Measurements from ENCODE around the gene ANP32A. TPM values are rescaled to one million over a fixed set of nuclear protein-coding genes. Genes with fewer than 3 reads are reported as not detected.

The ANP32A gene
- total RNA-seq, 4 donors from 2014 or later: 22.1 to 45.9 (median 35.3) TPM

GRCh38 chr15:68807249-68807648, 13.4 kb downstream of the ANP32A start:
- 41 to 42% methylated on average over 10 to 11 of the region's 11 CpGs for WGBS, 2 donors
- DNase-seq (ENCODE audit: low spot score in 2 of 2): peak in 1 of 2 donors; percentile 58
- H3K4me3 ChIP-seq (ENCODE audit: low read depth, poor library complexity, severe bottlenecking): no peak overlapping the region
- TF ChIP-seq CTCF (IDR thresholded peaks at IDR 0.05) (no peak), POLR2A (IDR thresholded peaks at IDR 0.05) (no peak)
- intact Hi-C loops (cut with DNase I; ENCODE audit: low total_unique reads): no loop called here

GRCh38 chr15:68806220-68807060, 14.3 kb downstream of the ANP32A start:
- WGBS, 2 donors: 69 to 77% methylated on average over 9 of the region's 9 CpGs
- DNase-seq (ENCODE audit: low spot score in 2 of 2): peak in 1 of 2 donors; percentile 43
- H3K4me3 ChIP-seq (ENCODE audit: low read depth, poor library complexity, severe bottlenecking): no peak overlapping the region
- TF ChIP-seq POLR2A (IDR thresholded peaks at IDR 0.05) (no peak), CTCF (IDR thresholded peaks at IDR 0.05) (no peak)
- intact Hi-C loops (cut with DNase I; ENCODE audit: low total_unique reads): no loop called here

DNA sequence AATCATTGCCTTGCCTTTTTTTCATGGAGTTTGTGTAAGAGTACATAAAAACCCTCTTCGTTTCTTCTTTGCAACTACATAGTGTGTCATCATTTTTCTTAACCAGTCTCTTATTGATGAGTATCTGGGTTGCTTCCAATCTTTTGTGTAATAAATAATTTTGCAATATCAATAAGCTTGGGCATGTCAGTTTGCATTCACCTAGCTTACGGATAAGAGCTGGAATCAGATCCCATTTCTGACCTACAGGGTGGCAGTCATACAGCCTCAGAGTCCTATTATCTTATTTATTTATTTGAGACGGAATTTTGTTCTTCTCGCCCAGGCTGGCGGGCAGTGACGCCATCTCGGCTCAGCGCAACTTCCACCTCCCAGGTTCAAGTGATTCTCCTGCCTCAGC, 18.3 kb downstream of the ANP32A start:
- 89% methylated on average over 8 of the region's 8 CpGs for WGBS, 2 donors
- peak in 1 of 2 donors; percentile 59 for DNase-seq (ENCODE audit: low spot score in 2 of 2)
- TF ChIP-seq CTCF (IDR thresholded peaks at IDR 0.05) (no peak), POLR2A (IDR thresholded peaks at IDR 0.05) (no peak)

DNA sequence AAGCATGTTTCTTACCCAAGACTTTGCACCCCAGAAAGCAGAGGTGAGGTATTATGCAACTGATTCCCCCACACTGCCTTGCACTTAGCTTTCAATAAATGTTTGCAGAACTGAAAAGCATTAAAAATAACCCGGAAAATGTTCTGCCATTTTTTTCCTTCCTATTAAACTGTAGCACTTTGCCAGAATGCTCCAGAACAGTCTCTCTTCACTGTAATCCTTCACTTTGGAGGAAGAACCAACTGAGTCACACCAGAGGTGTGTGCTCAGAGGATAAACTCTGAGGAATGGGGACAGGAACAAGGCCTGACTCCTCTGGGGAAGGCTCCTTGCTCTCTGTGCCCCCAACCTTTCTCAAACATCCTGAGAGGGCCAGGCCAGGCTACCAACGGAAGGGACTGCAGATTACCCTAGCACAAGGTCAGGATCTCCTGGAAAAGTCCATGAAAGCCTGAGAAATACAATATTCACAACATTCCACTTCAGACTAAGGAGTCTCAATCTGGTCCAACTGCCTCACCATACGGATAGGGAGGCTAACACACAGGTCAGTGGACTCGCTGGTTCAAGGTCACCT, 19.0 kb downstream of the ANP32A start:
- WGBS, 2 donors: 70 to 71% methylated on average over 4 of the region's 4 CpGs
- TF ChIP-seq CTCF (IDR thresholded peaks at IDR 0.05) (no peak), POLR2A (IDR thresholded peaks at IDR 0.05) (no peak)
- peak in 1 of 2 donors; percentile 60 for DNase-seq (ENCODE audit: low spot score in 2 of 2)
- no peak overlapping the region for H3K4me3 ChIP-seq (ENCODE audit: low read depth, poor library complexity, severe bottlenecking)
- intact Hi-C loops (cut with DNase I; ENCODE audit: low total_unique reads): no loop called here

More for the DNA sequence above, 18.3 kb downstream of the ANP32A start:
- intact Hi-C loops (cut with DNase I; ENCODE audit: low total_unique reads): no loop called here
- no peak overlapping the region for H3K4me3 ChIP-seq (ENCODE audit: low read depth, poor library complexity, severe bottlenecking)

DNA sequence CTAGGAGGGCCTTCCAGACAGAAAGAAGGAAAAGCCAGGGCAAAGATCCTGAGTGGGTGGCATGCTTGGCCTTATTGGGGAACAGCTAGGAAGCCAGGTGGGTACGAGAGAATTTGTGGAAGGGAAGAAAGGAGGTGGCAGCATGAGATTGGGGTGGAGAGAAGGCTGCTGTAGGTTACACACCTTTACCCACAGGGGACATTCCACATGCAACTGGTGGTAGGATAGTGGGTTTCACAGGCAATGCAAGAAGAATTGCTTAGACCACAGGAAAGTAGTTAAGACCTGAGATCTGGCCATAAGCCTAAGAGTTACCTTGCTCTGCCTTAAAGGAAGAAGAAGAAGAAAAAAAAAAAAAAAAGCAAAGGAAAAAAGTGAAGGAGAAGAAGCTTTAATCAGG, 19.8 kb downstream of the ANP32A start:
- TF ChIP-seq CTCF (IDR thresholded peaks at IDR 0.05) (no peak), POLR2A (IDR thresholded peaks at IDR 0.05) (no peak)
- no peak overlapping the region for H3K4me3 ChIP-seq (ENCODE audit: low read depth, poor library complexity, severe bottlenecking)
- peak in 1 of 2 donors; percentile 17 for DNase-seq (ENCODE audit: low spot score in 2 of 2)
- intact Hi-C loops (cut with DNase I; ENCODE audit: low total_unique reads): no loop called here
- 76 to 91% methylated on average over 1 of the region's 1 CpG for WGBS, 2 donors
